HepG2 (cell line): ENCODE measurements around the gene MAOB. TPM values are rescaled to one million over a fixed set of nuclear protein-coding genes. Genes with fewer than 3 reads are reported as not detected.

Experiments used
- ATAC-seq: fragments of 200-7000 bp; cut with Tn5 transposase; 3 replicates; pipeline ENCODE4 v1.9.1; 2020; ENCODE audit warnings: mild to moderate bottlenecking, moderate library complexity
- BruUV-seq: library from RNA; stranded (reverse); fragments of 400-500 nt; replicated peaks from 2 replicates; lab custom pipeline; 2021; lab: Mats Ljungman, UMichigan
- CTCF ChIA-PET: fragments of 300-600 bp; formaldehyde crosslinking; extraction: SDS; loops from one replicate; lab custom pipeline; 2021; ENCODE audit warnings: low total read pairs, inconsistent platforms, low intra/inter-chr PET ratio; lab: Yijun Ruan, JAX
- POLR2A ChIA-PET: fragments of 350-600 bp; sonication (Branson Sonifier 250); formaldehyde crosslinking; loops from one replicate; lab custom pipeline; 2020; ENCODE audit warnings: antibody characterized with exemption, inconsistent platforms; lab: Yijun Ruan, JAX
- DNase-seq: peaks from one replicate; pipeline ENCODE4 v3.0.0-alpha.2; 2015; ENCODE audit warnings: low spot score
- FAIRE-seq: peaks from 3 replicates; lab custom pipeline; 2011; peaks lifted over from hg19 to GRCh38; lab: Jason Lieb, UNC
- H2AFZ ChIP-seq: one replicate; pipeline ENCODE4 v1.6.1; 2011; ENCODE audit warnings: low read length, inconsistent platforms
- H3K27ac ChIP-seq: fragments of 300-600 bp; 3 replicates; pipeline ENCODE4 v1.8.0; 2011; ENCODE audit warnings: mixed run types, mild to moderate bottlenecking, mixed read lengths, low read length, inconsistent platforms; ENCODE audit not compliant: insufficient read depth; ENCODE audit errors: extremely low read length
- H3K27me3 ChIP-seq, 2 experiments: fragments of 200-600 bp in 1 of 2; 2 replicates in 1 of 2; 3 replicates in 1 of 2; pipeline versions ENCODE4 v1.6.0 to v1.8.0; 2011; ENCODE audit warnings: low read length in 2 of 2, mild to moderate bottlenecking in 2 of 2, moderate library complexity in 2 of 2, inconsistent platforms in 1 of 2; ENCODE audit not compliant: insufficient read depth in 2 of 2, control insufficient read depth in 1 of 2
- H3K36me3 ChIP-seq, 2 experiments: fragments of 200-600 bp in 1 of 2; replicated peaks in 1 of 2; 2 replicates in 1 of 2; 3 replicates in 1 of 2; pipeline versions ENCODE4 v1.5.1 to v1.8.0; 2011; ENCODE audit warnings: low read length in 2 of 2, inconsistent platforms in 1 of 2; ENCODE audit not compliant: insufficient read depth in 2 of 2, control insufficient read depth in 1 of 2
- H3K4me1 ChIP-seq: 2 replicates; pipeline ENCODE4 v1.5.1; 2012; ENCODE audit warnings: low read length, inconsistent platforms; ENCODE audit not compliant: insufficient read depth
- H3K4me2 ChIP-seq: 2 replicates; pipeline ENCODE4 v1.6.0; 2011; ENCODE audit warnings: low read depth, low read length, inconsistent platforms
- H3K4me3 ChIP-seq, 3 experiments: fragments of 200-600 bp in 1 of 3; sonication (generic), shearing (Covaris generic) in 1 of 3; replicated peaks in 1 of 3; 2 replicates each; pipeline ENCODE4 v1.5.1; 2011 to 2016; ENCODE audit warnings: low read length in 3 of 3, inconsistent platforms in 2 of 3, low read depth in 2 of 3, mild to moderate bottlenecking in 2 of 3, control low read depth in 1 of 3, mixed read lengths in 1 of 3; ENCODE audit not compliant: insufficient read depth in 1 of 3
- H3K79me2 ChIP-seq: one replicate; pipeline ENCODE4 v1.6.1; 2011; ENCODE audit warnings: low read length, inconsistent platforms; ENCODE audit not compliant: insufficient read depth
- H3K9ac ChIP-seq: 2 replicates; pipeline ENCODE4 v1.6.0; 2011; ENCODE audit warnings: mild to moderate bottlenecking, low read depth, low read length, inconsistent platforms; ENCODE audit not compliant: insufficient read depth
- H3K9me3 ChIP-seq: 2 replicates; pipeline ENCODE4 v1.5.1; 2012; ENCODE audit warnings: mild to moderate bottlenecking, low read length
- H4K20me1 ChIP-seq: 2 replicates; pipeline ENCODE4 v1.6.0; 2011; ENCODE audit warnings: inconsistent platforms, mild to moderate bottlenecking, low read length, moderate library complexity; ENCODE audit not compliant: insufficient read depth
- AHR ChIP-seq: IDR thresholded peaks from 2 replicates; pipeline ENCODE4 v1.6.1; 2018; ENCODE audit warnings: missing genetic modification reagents, missing compliant biosample characterization
- MYNN ChIP-seq: sonication (generic); formaldehyde crosslinking; IDR thresholded peaks from 2 replicates; pipeline ENCODE4 v1.4.0; 2020; ENCODE audit warnings: mild to moderate bottlenecking, low read depth, missing genetic modification reagents
- ZNF121 ChIP-seq: sonication (generic); formaldehyde crosslinking; IDR thresholded peaks from 2 replicates; pipeline ENCODE4 v1.5.0; 2020; ENCODE audit warnings: mild to moderate bottlenecking, missing genetic modification reagents
- ZNF672 ChIP-seq: sonication (generic); formaldehyde crosslinking; IDR thresholded peaks from 2 replicates; pipeline ENCODE4 v1.8.1; 2022; ENCODE audit warnings: missing genetic modification reagents
- WGBS: methylation state at CpG from one replicate; pipeline ENCODE4 v1.1.6; 2017; ENCODE audit warnings: low lambda C conversion rate; 5-methylcytosine and 5-hydroxymethylcytosine counted together
- in situ Hi-C: cut with HindIII; loops from 2 replicates; pipeline ENCODE4 v1.10.0; 2017; ENCODE audit warnings: low pct_unique_long_range_greater_than_20kb; ENCODE audit not compliant: extremely low pct_ligation_motif_present
- intact Hi-C: fragments of 100-400 bp; cut with micrococcal nuclease; formaldehyde crosslinking; loops from one replicate; pipeline ENCODE4 v1.10.0; 2022; ENCODE audit not compliant: unreplicated experiment
- polyA plus RNA-seq, 8 experiments: library from polyadenylated mRNA; depleted of rRNA in 3 of 8; stranded (reverse) in 7 of 8; unstranded in 1 of 8; fragments of >200 nt; fragmentation: Illumina TruSeq in 4 of 8; extraction: Trizol in 4 of 8; gene quantifications; 2 replicates each; pipeline versions ENCODE4 v1.2.1 to v1.2.3, GENCODE V29; 2011 to 2016; ENCODE audit warnings: low read depth in 4 of 8, missing spikeins in 1 of 8, mixed read lengths in 1 of 8; ENCODE audit not compliant: insufficient read depth in 1 of 8
- total RNA-seq, 5 experiments: library from RNA; depleted of rRNA; stranded (reverse); fragments of >200 nt; fragmentation: Illumina TruSeq; extraction: Trizol; gene quantifications; 2 replicates each; pipeline ENCODE4 v1.2.3, GENCODE V29; 2016; ENCODE audit warnings: low read depth in 1 of 5
- TF ChIP-seq, protein P1 (sequence below): sonication (generic); formaldehyde crosslinking; IDR thresholded peaks from 2 replicates; pipeline ENCODE4 v1.4.0; 2020; ENCODE audit warnings: missing genetic modification reagents, borderline replicate concordance
- TF ChIP-seq, protein P2 (sequence below): sonication (generic); formaldehyde crosslinking; IDR thresholded peaks from 2 replicates; pipeline ENCODE4 v1.4.0; 2020; ENCODE audit warnings: mild to moderate bottlenecking, missing genetic modification reagents
- TF ChIP-seq, protein P3 (sequence below): sonication (generic); formaldehyde crosslinking; IDR thresholded peaks from 2 replicates; pipeline ENCODE4 v1.4.0; 2020; ENCODE audit warnings: missing genetic modification reagents, borderline replicate concordance

MAOB gene
- total and polyA plus RNA-seq, 2 of the 13 experiments (the other 11 are each of a cell fraction or from before 2014, with no cell fraction given) = 11.0 to 19.0 TPM

DNA sequence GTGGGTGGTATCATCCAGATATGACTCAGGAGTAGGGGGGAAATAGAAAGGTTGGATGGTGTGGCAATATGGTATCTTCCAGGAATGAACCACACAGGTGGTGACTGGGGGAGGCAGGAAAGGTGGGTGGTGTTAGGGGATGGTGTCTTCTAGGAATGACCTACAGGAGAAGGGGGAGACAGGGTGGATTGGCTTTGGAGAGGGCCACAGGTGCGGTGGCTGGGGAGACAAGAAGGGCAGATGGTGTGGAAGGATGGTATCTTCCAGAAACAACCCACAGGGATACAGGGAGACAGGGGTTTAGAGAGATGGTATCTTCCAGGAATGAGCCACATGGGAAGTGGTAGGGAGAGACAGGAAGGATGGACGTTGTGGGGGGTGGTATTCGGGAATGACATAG, 162.2 kb downstream of the MAOB start (continued):
- TF ChIP-seq, protein P1, sequence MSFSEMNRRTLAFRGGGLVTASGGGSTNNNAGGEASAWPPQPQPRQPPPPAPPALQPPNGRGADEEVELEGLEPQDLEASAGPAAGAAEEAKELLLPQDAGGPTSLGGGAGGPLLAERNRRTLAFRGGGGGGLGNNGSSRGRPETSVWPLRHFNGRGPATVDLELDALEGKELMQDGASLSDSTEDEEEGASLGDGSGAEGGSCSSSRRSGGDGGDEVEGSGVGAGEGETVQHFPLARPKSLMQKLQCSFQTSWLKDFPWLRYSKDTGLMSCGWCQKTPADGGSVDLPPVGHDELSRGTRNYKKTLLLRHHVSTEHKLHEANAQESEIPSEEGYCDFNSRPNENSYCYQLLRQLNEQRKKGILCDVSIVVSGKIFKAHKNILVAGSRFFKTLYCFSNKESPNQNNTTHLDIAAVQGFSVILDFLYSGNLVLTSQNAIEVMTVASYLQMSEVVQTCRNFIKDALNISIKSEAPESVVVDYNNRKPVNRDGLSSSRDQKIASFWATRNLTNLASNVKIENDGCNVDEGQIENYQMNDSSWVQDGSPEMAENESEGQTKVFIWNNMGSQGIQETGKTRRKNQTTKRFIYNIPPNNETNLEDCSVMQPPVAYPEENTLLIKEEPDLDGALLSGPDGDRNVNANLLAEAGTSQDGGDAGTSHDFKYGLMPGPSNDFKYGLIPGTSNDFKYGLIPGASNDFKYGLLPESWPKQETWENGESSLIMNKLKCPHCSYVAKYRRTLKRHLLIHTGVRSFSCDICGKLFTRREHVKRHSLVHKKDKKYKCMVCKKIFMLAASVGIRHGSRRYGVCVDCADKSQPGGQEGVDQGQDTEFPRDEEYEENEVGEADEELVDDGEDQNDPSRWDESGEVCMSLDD (CRISPR knock-in tag) = no peak
- TF ChIP-seq ZNF121 (CRISPR knock-in tag) (no peak), AHR (CRISPR knock-in tag) (no peak)

DNA sequence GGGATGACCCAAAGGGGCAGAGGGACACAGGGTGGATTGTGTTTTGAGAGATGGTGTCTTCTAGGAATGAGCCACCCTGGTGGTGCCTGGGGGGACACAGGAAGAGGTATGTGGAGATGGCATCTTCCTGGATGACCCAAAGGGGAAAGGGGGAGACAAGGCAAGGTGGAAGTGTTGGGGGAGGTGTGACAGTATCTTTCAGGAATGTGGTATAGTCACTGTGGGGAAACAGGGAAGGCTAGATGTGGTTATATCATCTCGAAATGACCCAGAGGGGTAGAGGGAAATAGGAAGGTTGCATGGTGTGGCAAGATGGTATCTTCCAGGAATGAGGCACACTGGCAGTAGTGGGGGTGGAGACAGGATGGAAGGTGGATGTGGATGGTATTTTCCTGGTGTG, 163.3 kb downstream of the MAOB start:
- no peaks in the 10 kb centered on the region for H3K27me3 ChIP-seq
- ATAC-seq (no peak), FAIRE-seq (no peak), DNase-seq (no peak)
- no peaks in the 10 kb centered on the region for H3K36me3 ChIP-seq
- intact Hi-C loops = no loop called here
- no peak overlapping the region for H2AFZ ChIP-seq
- H3K9ac ChIP-seq = no peak overlapping the region
- TF ChIP-seq, protein P2, sequence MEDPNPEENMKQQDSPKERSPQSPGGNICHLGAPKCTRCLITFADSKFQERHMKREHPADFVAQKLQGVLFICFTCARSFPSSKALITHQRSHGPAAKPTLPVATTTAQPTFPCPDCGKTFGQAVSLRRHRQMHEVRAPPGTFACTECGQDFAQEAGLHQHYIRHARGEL (CRISPR knock-in tag) = no peak
- TF ChIP-seq, protein P3, sequence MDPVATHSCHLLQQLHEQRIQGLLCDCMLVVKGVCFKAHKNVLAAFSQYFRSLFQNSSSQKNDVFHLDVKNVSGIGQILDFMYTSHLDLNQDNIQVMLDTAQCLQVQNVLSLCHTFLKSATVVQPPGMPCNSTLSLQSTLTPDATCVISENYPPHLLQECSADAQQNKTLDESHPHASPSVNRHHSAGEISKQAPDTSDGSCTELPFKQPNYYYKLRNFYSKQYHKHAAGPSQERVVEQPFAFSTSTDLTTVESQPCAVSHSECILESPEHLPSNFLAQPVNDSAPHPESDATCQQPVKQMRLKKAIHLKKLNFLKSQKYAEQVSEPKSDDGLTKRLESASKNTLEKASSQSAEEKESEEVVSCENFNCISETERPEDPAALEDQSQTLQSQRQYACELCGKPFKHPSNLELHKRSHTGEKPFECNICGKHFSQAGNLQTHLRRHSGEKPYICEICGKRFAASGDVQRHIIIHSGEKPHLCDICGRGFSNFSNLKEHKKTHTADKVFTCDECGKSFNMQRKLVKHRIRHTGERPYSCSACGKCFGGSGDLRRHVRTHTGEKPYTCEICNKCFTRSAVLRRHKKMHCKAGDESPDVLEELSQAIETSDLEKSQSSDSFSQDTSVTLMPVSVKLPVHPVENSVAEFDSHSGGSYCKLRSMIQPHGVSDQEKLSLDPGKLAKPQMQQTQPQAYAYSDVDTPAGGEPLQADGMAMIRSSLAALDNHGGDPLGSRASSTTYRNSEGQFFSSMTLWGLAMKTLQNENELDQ (CRISPR knock-in tag) = no peak
- TF ChIP-seq MYNN = no peak
- TF ChIP-seq ZNF672 (CRISPR knock-in tag) = no peak
- CTCF ChIA-PET = no interaction called here
- H3K79me2 ChIP-seq = no peaks in the 10 kb centered on the region
- BruUV-seq = no TSS peak
- H3K4me1 ChIP-seq = no peaks in the 10 kb centered on the region
- WGBS = 75% methylated on average over 1 of the region's 1 CpG
- no peak overlapping the region for H3K27ac ChIP-seq
- in situ Hi-C loops = no loop called here
- no peaks in the 10 kb centered on the region for H4K20me1 ChIP-seq
- no peak overlapping the region for H3K4me2 ChIP-seq
- POLR2A ChIA-PET = no interaction called here
- no peaks in the 10 kb centered on the region for H3K9me3 ChIP-seq
- no peak overlapping the region for H3K4me3 ChIP-seq
